ENCODE measurements around the gene TTC28.
"Not testable (repeated sequence)": the region's sequence is repeated elsewhere in the genome, so short reads cannot be mapped to it uniquely, and the experiment has no call there.

TTC28 gene

GRCh38 chr22:28679611-28680287 is at the start of gene TTC28:
Gene TTC28, minus strand, starts transcription at chr22:28679840. Its CDS starts 117 bp downstream, at chr22:28679723.
- DNase-seq, result peak; percentile 89

DNA sequence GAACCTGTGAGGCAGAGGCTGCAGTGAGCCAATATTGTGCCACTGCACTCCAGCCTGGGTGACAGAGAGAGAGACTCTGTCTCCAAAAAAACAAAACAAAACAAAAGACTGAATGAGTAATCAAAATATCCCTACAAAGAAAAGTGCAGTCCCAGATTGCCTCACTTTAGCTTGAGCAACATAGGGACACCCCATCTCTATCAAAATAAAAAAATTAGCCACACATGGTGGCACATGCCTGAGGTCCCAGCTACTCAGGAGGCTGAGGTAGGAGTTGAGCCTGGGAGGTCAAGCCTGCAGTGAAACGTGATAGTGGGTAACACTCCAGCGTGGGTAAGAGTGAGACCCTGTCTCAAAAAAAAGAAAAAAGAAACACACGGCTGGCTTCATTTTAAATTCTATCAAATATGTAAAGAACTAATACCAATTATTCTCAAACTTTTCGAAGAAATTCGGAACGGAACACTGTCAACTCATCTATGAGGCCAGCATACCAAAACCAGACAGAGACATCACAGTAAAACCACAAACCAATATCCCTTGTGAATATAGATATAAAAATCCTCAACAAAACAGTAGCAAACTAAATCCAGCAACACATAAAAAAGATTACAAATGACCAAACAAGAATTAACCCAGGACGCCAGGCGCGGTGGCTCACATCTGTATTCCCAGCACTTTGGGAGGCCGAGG is 49.1 kb upstream of the TTC28 start:
- DNase-seq, result no peak

DNA sequence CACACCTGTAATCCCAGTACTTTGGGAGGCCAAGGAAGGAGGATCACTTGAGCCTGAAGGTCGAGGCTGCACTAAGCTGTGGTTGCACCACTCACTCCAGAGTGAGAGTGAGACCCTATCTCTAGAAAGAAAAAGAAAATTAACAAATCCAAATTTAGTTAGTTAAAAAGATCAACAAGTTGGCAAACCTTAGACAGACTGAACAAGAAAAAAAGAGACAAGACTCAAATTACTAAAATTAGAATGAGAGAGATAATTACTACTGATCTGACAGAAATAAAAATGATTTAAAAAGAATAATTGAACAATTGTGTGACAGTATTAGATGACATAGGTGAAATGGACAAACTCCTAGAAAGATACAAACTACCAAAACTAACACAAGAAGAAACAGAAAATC is 48.4 kb upstream of the TTC28 start:
- DNase-seq, result no peak

DNA sequence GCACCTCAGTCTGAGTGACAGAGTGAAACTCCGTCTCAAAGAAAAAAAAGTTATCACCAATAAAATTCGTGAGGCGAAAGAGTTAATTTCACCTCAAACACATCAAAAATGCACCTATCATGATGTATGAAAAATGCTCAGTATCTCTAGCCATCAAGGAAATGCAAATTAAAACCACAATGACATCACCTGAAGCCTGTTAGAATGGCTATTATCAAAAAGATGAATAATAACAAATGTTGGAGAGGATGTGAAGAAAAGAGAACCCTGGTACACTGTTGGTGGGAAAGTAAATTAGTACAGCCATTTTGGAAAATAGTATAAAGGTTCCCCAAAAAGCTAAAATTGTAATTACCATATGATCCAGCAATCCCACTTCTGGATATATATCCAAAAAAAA is 38.4 kb upstream of the TTC28 start:
- DNase-seq, result no peak

- DNase-seq, result peak; percentile 26
Measured at GRCh38 chr22:28716686-28717085, 37.0 kb upstream of the TTC28 start.

- DNase-seq, result peak; percentile 15
Measured at GRCh38 chr22:28715611-28716010, 36.0 kb upstream of the TTC28 start.

DNA sequence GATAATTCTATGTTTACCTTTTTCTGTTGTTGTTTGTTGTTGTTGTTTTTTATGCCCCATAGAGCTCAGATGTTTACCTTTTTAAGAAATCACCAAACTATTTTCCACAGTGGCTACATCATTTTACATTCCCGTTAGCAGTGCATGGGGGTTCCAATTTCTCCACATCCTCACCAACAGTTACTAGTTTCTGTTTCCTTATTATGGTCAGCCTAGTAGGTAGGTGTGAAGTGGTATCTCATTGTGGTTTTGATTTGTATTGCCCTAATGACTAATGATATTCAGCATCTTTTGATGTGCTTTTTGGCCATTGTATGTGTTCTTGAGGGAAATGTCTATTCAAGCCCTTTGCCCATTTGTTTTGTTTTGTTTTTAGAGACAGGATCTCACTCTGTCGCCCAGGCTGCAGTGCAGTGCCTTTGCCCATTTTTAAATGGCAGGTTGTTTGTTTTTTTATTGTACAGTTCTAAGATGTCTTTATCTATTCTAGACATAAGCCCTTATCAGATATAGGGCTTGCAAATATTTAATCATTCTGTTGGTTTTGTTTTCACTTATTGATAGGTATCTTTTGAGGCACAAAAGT is 34.5 kb upstream of the TTC28 start:
- no peak for DNase-seq

GRCh38 chr22:28711820-28712777 is 32.5 kb upstream of the TTC28 start:
- peak; percentile 96 for DNase-seq

DNA sequence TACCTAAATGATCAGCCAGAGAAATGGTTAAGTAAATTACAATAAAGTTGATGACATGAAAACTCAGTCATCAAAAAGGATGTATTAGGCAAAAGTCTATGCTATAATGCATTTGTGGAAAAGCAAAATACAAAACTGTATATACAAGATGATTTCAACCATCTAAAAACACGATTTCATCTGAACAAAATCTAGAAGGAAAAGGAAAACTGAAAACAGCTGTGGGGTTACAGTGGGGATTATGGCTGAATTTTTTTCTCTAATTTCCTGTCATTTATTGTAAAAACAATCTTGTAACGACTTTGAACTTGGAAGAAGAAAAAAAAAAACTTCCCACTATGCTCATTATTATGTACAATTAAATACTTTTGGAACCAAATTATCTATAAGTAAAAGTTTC is 31.7 kb upstream of the TTC28 start:
- no peak for DNase-seq

DNA sequence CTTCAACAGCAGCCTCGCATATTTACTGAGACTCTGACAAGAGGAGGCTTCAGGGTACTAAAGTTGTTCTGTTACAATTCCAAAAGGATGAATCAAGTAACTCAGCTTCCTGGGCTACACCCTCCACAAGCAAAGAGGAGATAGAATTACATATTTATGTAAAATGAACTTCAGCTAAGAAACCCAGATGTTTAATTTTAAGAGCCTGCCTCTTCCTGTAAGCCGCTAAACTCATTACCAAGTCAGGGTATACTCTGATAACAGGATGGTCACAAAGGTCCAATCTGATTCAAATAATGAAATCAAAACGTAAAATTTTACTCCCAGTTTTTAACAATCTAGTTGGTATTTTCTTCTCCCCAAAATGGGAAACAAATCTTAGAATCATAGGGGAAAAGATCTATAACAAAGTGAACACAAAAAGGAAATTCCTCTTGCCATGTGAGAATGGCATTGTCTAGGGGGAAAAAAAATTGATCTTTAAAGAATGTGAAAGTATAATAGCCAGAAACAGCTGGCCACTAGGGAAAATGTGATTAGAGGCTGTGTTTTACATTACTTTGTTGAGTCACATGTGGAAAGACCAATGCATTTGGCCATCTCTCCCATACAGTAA is 31.0 kb upstream of the TTC28 start:
- peak; percentile 85 for DNase-seq

- DNase-seq, result peak; percentile 24
Measured at GRCh38 chr22:28710107-28710506, 30.5 kb upstream of the TTC28 start.

DNA sequence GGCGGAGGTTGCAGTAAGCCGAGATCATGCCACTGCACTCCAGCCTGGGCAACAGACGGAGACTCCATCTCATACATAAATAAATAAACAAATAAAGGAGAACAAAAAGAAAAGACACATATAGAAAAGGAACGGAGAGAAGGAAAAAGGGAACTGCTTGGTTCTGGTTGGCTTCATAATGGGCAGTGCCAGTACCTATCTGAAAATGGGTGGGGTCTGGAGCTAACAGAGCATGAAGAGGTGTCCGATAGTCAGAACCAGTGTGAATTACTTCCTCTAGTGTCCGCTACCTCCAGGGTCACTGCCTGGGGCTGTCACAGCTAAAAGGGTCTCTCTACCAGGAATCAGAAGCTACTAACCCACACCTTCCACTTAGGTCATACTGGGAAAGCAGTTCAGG is 27.2 kb upstream of the TTC28 start:
- DNase-seq, result no peak

GRCh38 chr22:28703436-28703835 is 23.8 kb upstream of the TTC28 start:
- no peak for DNase-seq

DNA sequence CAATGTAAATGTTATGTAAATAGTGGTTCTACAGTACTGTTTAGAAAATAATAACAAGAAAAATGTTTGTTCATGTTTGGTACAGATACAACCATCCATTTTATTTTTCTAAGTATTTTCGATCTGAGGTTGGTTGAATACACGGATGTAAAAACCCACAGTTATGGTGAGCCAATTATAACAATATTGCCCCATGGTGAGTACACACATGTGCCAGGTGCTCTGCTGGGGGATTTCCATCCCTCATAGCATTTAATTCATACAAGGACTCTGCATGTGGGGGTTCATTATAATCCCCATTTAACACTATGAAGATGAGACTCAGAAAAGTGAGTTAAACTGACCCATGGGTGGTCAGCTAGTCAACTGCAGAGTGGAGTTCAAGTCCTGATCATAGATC is 23.3 kb upstream of the TTC28 start:
- no peak for DNase-seq

DNA sequence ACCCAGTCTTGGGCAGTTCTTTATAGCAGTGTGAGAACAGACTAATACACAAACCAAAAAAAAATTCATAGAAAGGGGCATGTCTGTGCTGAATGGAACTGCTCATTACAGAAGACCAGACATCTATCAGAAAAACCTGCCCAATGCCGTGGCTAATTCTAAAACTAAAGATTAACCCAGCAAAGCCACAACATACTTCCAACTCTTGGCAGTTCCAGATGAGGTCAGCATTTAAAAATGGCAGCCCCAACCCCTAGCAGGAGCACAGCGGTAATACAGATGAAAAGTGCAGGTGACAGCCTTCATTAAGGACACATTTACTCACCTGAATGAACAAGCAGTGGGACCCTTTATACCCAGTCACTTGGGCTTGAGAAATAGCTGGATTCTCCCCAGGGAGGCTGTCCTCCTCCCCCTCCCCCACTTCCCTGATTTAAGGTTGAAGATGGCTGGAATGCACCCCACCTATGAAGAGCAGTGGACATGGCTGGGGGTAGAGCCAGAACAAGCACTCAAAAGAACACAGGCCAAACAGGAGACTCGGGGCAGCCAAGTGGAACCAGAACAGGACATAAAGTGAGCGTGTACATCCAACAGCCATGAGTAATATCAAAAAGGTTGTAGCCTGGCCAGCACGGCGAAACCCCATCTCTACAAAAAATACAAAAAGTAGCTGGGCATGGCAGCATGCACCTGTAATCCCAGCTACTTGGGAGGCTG is 13.6 kb upstream of the TTC28 start:
- not testable (repeated sequence) for DNase-seq

DNA sequence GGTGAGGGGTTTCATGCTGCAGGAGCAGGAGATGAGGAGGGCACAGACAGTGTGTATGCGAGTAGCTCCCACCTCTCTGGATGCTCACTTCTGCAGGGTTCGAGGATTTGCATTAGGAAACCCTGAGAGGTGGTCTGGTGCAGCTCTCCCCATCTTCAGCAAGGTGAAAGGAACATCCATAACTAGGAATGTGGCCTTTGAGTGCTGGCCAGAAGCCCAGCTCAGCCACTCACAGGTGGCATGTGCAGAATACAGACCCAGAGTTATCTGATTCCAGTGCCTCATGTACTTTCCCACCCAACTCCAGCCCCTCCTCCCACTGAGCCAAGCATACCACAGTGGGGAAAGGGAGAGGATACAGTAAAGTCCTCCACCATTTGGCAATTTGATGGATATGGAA is 10.2 kb upstream of the TTC28 start:
- not testable (repeated sequence) for DNase-seq

DNA sequence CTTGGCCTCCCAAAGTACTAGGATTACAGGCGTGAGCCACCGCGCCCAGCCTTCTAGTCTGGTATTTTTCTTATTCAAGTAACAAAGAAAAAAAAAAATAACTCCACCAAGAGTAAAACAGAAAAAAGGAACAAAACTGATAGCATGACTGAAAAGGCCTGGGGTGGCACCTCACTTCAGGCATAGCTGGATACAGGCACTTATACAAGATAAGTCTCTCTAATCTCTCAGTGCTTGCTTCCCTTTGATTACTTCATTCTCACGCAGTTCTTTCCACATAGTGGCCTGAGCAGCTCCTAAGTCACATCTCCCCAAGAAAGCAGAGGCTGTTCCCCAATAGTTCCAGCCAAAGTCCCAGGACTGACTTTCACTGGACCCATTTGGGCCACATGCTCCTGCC is 3.3 kb upstream of the TTC28 start:
- DNase-seq, result not testable (repeated sequence)

GRCh38 chr22:28680813-28681490 is 1.3 kb upstream of the TTC28 start:
- peak; percentile 30 for DNase-seq

GRCh38 chr22:28678778-28679610 is 646 bp downstream of the TTC28 start:
- DNase-seq, result peak; percentile 28

- not testable (repeated sequence) for DNase-seq
Measured at GRCh38 chr22:28678170-28678569, 1.5 kb downstream of the TTC28 start.
